Smooth muscle cell of the coronary artery (primary cell): ENCODE measurements around the gene MYO1H. TPM values are rescaled to one million over a fixed set of nuclear protein-coding genes. Genes with fewer than 3 reads are reported as not detected.

ENCODE experiments used
- total RNA-seq: library from RNA; depleted of rRNA; stranded (reverse); fragments of >200 nt; gene quantifications from 2 replicates; pipeline ENCODE4 v1.2.3, GENCODE V29; 2014; ENCODE audit warnings: low replicate concordance

MYO1H gene
- not detected in 2 replicates for total RNA-seq

DNA sequence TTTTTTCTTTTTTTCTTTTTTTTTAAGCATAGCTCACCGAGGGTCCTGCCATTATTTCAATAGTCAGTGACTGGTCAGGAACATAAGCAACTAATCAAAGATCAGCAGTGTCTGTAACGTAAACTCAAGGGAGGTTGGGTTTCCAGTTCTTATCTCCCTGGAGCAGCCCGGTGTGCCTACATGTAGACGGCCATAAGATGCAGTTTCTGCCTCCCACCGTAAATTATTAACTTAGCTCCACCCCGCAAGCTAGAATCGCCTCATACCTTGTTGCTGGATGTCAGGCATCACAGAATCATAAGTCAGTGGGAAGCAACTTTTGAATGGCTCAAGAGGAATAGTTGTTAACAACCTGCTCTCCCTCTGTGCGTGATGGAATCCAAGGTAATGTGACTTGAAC, at the start of gene MYO1H:
Gene MYO1H, plus strand, starts transcription at position 312 of the 400 bp plus-strand sequence. Its CDS starts 61 bp downstream, at position 373.

DNA sequence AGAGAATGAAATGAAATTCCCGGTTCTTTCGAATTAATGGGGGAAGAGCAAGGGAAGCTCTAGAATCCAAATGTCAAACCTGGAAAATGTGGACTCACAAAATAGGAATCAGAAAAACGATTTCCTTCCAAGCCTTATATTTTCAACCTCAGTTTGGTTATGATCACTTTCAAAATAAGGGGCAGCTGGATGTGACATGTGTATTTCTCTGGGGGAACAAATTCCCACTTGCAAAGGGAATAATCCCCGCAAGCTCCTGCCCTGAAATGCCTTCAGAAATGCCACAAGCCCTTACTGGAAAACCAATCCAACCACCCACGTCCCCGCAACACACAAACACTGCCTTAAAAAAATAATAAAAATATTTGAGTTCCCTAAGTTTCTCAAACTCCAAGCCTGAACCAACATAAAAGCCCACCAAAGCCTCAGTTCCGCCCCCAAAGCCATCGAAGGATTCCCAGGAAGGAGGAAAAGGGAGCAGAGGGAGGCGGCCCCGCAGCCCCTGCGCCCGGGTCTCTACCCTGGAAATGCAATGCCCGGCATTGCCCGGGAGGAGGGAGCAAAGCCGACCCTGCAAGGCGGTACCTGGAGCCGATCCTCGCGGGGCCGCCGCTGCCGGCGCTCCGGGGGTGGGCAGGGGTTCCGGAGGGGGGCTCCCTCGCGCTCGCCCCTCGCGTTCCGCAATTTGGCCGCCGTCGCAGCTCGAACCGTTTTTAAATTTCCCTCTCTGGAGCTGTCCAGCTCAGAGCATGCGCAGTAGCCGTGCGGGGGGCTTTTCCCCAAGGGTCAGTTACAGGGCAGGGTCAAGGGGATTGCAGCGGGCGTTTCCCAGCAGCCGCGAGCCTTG, 38.9 kb upstream of the MYO1H start, which contains the start of gene FOXN4:
Gene FOXN4, minus strand, starts transcription at position 751 of the 847 bp plus-strand sequence. CDS start 963 bp downstream, outside the sequence.

DNA sequence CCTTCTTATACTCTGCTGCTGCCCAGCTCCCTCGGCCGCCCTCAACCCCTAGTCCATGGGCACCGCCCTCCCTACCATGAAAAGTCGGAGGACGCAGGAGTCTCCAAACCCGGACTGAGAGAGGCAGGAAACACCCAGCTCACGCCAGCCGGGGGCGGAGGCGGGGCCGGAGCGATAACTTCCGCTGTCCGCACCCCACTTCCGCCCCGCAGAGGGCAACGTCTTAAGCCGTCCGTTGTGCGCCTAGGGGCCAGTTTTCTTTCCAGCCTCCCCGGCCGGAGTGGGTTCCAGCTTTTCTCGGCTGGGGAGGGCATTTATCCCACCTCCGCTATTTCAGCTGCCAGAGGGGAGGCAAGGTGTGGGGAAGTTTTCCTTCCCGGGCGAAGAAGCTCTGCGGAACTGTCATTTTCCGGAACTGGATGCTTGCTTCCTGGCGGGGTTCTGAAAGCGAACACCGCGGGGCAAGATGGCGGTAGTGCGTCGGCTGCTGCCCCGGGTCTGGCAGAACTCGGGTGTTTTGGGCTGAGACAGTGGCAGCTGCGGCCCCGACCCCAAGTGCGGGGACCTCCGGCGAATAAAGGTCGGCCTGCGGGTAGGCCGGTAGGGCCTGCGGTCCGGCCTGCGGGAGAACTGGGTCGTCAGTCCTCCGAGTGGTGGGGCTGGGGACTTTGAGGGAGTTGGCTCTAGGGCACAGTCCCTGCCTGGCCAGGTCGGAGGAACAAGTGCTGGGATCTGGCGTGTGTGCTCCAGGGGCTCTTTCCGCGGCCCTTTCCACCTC, 129.7 kb downstream of the MYO1H start, which contains the start of the genes KCTD10 and UBE3B:
Gene KCTD10, minus strand, starts transcription at position 116 of the 778 bp plus-strand sequence. Its CDS starts 38 bp downstream, at position 78.
Gene UBE3B, plus strand, starts transcription at position 450 of the 778 bp plus-strand sequence. CDS start 5,918 bp downstream, outside the sequence.

Other genes starting within 250 kb of the MYO1H start
- 1.2 and 12.1 TPM in 2 replicates for gene ACACB, start 231.3 kb upstream of the MYO1H start, total RNA-seq
- gene FOXN4, start 38.6 kb upstream of the MYO1H start, total RNA-seq, result not detected in 2 replicates
- gene KCTD10, start 129.4 kb downstream of the MYO1H start, total RNA-seq, result 87.8 and 137 TPM in 2 replicates
- 22.1 and 27.6 TPM in 2 replicates for gene UBE3B, start 129.7 kb downstream of the MYO1H start, total RNA-seq
- 13.7 and 49.2 TPM in 2 replicates for gene MMAB, start 225.6 kb downstream of the MYO1H start, total RNA-seq
- 4.9 and 16.6 TPM in 2 replicates for gene MVK, start 225.9 kb downstream of the MYO1H start, total RNA-seq